Testis (tissue), 3 donors: ENCODE data around the gene UCK1. TPM values are rescaled to one million over a fixed set of nuclear protein-coding genes. Genes with fewer than 3 reads are reported as not detected.

ENCODE experiments used
- DNase-seq: peaks from one replicate; pipeline ENCODE4 v3.0.0-alpha.2; 2019
- H3K27ac ChIP-seq, 2 donors: fragments of 200-600 bp; sonication (generic); one replicate each; pipeline ENCODE4 v1.5.1; 2019
- H3K27me3 ChIP-seq: fragments of 200-600 bp; sonication (generic); one replicate; pipeline ENCODE4 v1.5.1; 2019
- H3K36me3 ChIP-seq: fragments of 200-600 bp; sonication (generic); one replicate; pipeline ENCODE4 v1.5.1; 2017; ENCODE audit warnings: low read depth; ENCODE audit errors: missing control alignments
- H3K4me1 ChIP-seq: fragments of 200-600 bp; sonication (generic); one replicate; pipeline ENCODE4 v1.5.1; 2019
- H3K4me3 ChIP-seq, 2 donors: fragments of 200-600 bp; sonication (generic); one replicate each; pipeline ENCODE4 v1.5.1; 2017 to 2019
- H3K9me3 ChIP-seq: fragments of 200-600 bp; sonication (generic); one replicate; pipeline ENCODE4 v1.5.1; 2017
- POLR2A ChIP-seq: fragments of 450-650 bp; IDR thresholded peaks from one replicate; pipeline ENCODE4 v1.6.1; 2017; ENCODE audit warnings: antibody characterized with exemption, mild to moderate bottlenecking, moderate library complexity
- WGBS, 2 donors: methylation state at CpG; one replicate each; pipeline ENCODE4 v1.1.5; 2018; 5-methylcytosine and 5-hydroxymethylcytosine counted together
- intact Hi-C: fragments of 100-400 bp; cut with DNase I; formaldehyde crosslinking; loops from one replicate; pipeline ENCODE4 v1.15.1; 2023; ENCODE audit warnings: low total_unique reads
- polyA plus RNA-seq: library from polyadenylated mRNA; stranded (reverse); fragments of 350-450 nt; fragmentation: Illumina TruSeq; extraction: RNeasy Lipid Tissue Mini Kit (QIAGEN cat#74804); gene quantifications from one replicate; pipeline ENCODE4 v1.2.3, GENCODE V29; 2014; ENCODE audit warnings: low read depth, low replicate concordance; ENCODE audit not compliant: insufficient read depth
- total RNA-seq, 2 donors: library from RNA; depleted of rRNA; stranded (reverse); fragments of >200 nt; gene quantifications; one replicate each; pipeline ENCODE4 v1.2.3, GENCODE V29; 2016
- TF ChIP-seq, protein P1 (sequence below), 3 experiments: fragments of 450-650 bp in 2 of 3; fragments of 200-600 bp in 1 of 3; sonication (generic) in 1 of 3; IDR thresholded peaks; one replicate each; pipeline ENCODE4 v1.5.1; 2016 to 2019; ENCODE audit warnings: antibody characterized with exemption in 3 of 3, mild to moderate bottlenecking in 2 of 3, moderate library complexity in 1 of 3

The UCK1 gene
- total and polyA plus RNA-seq, 3 donors from 2014 or later: 34.3 to 49.9 (median 41.1) TPM

DNA sequence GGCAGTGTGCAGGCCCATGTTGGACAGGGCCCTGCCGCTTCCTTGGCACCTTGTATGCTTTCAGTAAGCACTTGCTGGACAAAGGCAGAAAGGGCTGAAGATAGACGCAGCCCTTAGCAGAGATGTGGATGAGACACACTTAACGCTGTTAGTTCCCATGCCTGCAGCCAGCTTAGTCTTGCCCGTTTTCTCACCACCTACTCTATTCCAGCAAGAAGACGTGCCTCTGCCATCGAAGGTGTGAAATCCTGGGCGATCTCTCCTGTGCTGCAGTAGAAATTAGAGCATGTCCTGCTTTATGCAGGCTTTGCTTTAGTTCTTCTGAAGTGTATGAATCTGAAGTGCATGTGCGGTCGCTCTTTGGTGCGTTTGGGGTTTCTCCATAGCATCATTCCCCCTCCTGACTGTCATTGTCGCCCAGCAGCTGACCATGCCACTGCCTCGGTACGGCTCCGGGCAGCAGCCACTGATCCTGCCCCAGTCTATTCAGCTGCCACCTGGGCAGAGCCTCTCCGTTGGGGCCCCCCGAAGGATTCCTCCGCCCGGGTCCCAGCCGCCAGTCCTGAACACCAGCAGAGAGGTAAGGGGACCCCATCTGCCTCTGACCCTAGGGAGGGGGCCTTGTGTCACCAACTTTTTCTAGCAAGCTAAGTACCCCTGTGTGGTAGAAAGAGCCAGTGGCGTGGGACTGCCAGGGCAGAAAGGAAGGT, 39.9 kb downstream of the UCK1 start:
- WGBS, 2 donors: 92 to 97% methylated on average over 11 to 20 of the region's 20 CpGs
- Histone ChIP-seq H3K4me3 (no peak overlapping the region), H3K4me1 (no peaks in the 10 kb centered on the region), H3K9me3 (no peaks in the 10 kb centered on the region), H3K27me3 (no peaks in the 10 kb centered on the region), H3K36me3 (no peaks in the 10 kb centered on the region), H3K27ac (no peak overlapping the region)
- intact Hi-C loops: no loop called here
- no peak for TF ChIP-seq POLR2A
- TF ChIP-seq, protein P1, sequence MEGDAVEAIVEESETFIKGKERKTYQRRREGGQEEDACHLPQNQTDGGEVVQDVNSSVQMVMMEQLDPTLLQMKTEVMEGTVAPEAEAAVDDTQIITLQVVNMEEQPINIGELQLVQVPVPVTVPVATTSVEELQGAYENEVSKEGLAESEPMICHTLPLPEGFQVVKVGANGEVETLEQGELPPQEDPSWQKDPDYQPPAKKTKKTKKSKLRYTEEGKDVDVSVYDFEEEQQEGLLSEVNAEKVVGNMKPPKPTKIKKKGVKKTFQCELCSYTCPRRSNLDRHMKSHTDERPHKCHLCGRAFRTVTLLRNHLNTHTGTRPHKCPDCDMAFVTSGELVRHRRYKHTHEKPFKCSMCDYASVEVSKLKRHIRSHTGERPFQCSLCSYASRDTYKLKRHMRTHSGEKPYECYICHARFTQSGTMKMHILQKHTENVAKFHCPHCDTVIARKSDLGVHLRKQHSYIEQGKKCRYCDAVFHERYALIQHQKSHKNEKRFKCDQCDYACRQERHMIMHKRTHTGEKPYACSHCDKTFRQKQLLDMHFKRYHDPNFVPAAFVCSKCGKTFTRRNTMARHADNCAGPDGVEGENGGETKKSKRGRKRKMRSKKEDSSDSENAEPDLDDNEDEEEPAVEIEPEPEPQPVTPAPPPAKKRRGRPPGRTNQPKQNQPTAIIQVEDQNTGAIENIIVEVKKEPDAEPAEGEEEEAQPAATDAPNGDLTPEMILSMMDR (IDR thresholded peaks at IDR 0.05): no peak
- DNase-seq: no peak

DNA sequence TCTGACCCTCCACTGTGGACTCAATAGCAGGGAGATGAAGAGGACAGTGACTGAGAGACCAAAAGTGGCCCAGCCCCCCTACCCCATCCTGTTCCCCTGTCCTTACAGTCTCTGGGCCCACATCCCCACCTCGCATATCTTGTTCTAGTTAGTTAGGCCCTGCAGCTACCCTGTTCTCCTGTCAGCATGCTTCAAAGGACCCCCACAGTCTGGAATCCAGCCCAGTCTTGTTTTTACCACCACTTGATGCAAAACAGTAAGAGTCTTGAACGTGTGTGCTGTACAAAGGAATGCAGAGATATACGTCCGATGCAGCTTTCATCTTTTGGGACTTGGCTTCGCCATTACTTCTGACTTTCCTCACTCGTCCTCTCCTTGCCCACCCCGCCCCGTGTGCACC, 40.5 kb downstream of the UCK1 start:
- Histone ChIP-seq H3K27me3 (no peaks in the 10 kb centered on the region), H3K4me1 (no peaks in the 10 kb centered on the region), H3K9me3 (no peaks in the 10 kb centered on the region), H3K4me3 (no peak overlapping the region), H3K27ac (no peak overlapping the region), H3K36me3 (no peaks in the 10 kb centered on the region)
- TF ChIP-seq, protein P1 (IDR thresholded peaks at IDR 0.05): no peak
- no peak for TF ChIP-seq POLR2A
- intact Hi-C loops: no loop called here
- no peak for DNase-seq
- WGBS, 2 donors: 68 to 72% methylated on average over 8 of the region's 8 CpGs

DNA sequence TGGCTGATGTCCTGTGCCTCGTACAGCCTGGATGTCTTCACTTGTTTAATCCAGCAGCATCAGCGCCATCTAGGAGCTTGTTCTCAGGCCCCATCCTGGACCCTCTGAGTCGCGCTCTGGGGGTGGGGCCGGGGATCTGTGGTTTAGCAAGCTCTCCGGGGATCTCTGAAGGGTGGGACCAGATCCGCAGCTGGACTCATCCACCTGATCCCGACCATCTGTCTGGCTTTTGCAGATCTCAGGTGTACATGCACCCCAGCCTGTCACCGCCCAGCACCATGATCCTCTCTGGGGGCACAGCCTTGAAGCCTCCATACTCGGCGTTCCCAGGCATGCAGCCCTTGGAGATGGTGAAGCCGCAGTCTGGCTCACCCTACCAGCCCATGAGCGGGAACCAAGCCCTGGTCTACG, 43.4 kb downstream of the UCK1 start:
- Histone ChIP-seq H3K27me3 (no peaks in the 10 kb centered on the region), H3K27ac (no peak overlapping the region), H3K36me3 (no peaks in the 10 kb centered on the region), H3K4me1 (no peaks in the 10 kb centered on the region), H3K4me3 (no peak overlapping the region), H3K9me3 (no peaks in the 10 kb centered on the region)
- TF ChIP-seq POLR2A: no peak
- TF ChIP-seq, protein P1 (IDR thresholded peaks at IDR 0.05): no peak
- no peak for DNase-seq
- intact Hi-C loops: no loop called here
- 54 to 85% methylated on average over 5 to 14 of the region's 14 CpGs for WGBS, 2 donors

DNA sequence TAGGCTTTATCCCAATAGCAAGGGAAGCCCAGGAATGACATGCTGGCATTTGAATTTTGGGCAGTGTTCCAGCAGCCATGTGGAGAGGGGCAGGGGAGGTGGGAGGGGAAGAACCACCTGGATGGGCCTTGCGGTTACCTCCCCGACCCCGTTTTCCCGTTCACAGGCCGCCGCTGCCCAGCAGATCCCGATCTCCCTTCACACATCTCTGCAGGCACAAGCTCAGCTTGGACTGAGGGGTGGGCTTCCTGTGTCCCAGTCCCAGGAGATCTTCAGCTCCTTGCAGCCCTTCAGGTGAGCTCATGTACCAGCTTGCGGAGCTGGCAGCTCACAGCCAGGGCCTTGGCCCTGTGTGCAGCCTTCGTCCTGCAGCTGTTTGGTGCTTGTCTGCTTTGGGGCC, 44.1 kb downstream of the UCK1 start:
- WGBS, 2 donors: 81% methylated on average over 9 of the region's 9 CpGs; no CpG with 5 or more reads in 1 of the 2 donors
- DNase-seq: no peak
- intact Hi-C loops: no loop called here
- TF ChIP-seq POLR2A: no peak
- TF ChIP-seq, protein P1 (IDR thresholded peaks at IDR 0.05): no peak
- Histone ChIP-seq H3K9me3 (no peaks in the 10 kb centered on the region), H3K4me1 (no peaks in the 10 kb centered on the region), H3K27me3 (no peaks in the 10 kb centered on the region), H3K36me3 (no peaks in the 10 kb centered on the region), H3K4me3 (no peak overlapping the region), H3K27ac (no peak overlapping the region)
